Measurements from ENCODE around the gene HOXB8.

The HOXB8 gene

GRCh38 chr17:48569674-48570324 is 45.3 kb downstream of the HOXB8 start:
- DNase-seq: no peak

- no peak for DNase-seq
Measured at GRCh38 chr17:48569240-48569582, 45.9 kb downstream of the HOXB8 start.

DNA sequence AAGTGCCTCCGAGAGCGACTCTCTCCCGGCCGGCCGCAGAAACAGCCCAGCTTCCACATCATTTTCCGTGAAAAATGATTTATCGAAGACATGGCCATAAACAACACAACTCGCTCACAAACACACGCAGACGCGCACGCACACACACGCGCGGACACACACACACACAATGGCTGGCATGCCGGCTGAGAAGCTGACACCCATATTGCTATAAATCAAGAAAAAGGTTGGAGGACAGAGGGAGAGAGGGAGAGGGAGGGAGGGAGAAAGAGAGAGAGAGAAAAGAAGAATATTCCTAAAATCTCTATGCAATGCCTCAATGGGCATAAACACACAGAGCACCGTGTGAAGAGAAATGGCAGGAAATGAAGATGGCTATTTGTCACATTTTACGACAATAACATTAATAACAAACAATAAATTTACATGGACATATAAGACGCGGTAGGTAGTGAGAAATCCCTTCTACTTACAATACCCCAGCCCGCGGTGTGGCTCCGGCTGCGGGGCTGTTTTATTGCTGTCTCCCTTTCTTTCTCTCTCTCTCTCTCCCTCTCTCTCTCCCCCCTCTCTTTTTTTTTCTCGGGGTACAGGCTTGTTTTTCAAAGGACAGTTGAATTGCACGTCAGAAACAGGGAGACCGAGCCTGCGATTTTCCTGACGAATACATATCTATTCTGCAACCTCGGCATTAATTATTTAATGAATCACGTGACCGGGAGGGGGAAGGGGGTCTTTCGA is 46.4 kb downstream of the HOXB8 start:
- DNase-seq: no peak

DNA sequence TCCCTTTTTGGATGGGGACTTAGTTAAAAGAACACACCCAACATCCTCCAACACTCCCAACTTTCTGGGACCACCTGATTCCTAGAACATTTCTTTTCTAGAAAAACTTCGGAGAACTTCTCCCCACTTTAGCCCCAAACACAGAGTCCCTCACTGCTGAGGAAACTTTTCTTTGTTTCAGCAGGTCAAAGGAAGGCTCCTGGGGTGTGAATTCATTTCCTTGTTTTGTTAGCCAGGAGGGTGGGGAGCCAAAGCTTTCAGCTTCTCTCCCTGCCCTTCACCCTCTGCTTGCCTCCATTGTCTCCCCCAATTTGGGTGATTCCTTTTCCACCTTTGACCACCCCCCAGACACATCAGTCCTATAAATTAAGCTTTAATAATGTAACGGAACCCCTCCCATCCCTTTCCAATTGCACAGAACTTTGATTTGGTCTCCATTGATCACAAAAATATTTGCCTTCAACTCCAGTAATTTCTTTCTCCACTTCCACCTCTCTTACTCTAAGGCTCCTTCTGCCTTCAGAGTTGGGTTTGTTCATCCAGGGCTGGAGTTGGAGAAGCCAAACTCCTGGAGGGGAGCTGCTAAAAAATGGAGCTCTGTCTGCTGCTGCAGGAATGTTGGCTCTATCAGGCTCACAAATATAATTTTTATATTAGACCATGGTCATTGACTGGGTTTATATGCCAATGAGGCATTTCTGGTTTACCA is 47.3 kb downstream of the HOXB8 start:
- no peak for DNase-seq

- DNase-seq: no peak
Measured at GRCh38 chr17:48567209-48567608, 47.9 kb downstream of the HOXB8 start.

- no peak for DNase-seq
Measured at GRCh38 chr17:48566717-48567116, 48.4 kb downstream of the HOXB8 start.

GRCh38 chr17:48565925-48566710 is 49.0 kb downstream of the HOXB8 start:
- DNase-seq: no peak

GRCh38 chr17:48565022-48565554 is 50.0 kb downstream of the HOXB8 start:
- DNase-seq: no peak

DNA sequence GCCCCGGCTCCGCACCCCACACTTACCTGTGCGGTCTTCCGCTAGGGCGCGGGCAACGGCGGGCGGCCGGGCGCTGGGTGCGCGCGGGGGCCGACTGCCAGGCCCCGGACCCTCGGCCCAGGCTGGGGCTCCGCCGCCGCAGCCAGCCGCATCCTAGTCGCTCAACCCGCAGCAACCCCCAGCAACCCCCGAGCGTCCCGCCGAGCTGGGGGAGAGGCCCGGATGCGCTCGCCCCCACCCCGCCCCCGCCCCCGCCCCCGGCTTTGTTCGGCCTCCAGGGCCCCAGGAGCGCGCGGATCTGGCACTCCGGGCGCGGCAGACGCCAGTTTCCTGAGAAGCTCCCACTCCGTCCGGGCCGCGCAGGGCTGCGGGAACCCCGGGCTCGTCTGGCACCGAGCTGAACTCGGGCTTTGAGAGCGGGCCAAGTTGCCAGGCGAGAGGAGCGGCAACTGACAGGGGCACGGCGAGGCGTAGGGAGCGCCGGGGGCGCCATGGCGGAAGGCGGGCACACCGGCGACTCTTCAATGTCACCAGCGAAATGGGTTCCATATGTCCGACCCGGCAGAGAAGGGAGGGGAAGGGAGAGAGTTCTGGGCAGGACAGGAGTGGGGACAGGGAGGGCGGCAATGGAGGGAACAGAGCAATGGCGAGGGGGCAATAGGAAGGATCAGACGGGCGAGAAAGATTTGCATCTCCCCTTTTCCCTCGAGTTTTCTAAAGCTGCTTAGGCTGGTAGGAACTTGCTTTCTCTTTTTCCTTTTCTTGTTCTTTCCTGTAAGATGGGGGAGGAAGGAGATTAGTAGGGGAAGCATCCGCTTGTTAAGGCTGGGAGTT is 50.7 kb downstream of the HOXB8 start:
- no peak for DNase-seq

GRCh38 chr17:48563867-48564187 is 51.3 kb downstream of the HOXB8 start:
- DNase-seq: no peak

DNA sequence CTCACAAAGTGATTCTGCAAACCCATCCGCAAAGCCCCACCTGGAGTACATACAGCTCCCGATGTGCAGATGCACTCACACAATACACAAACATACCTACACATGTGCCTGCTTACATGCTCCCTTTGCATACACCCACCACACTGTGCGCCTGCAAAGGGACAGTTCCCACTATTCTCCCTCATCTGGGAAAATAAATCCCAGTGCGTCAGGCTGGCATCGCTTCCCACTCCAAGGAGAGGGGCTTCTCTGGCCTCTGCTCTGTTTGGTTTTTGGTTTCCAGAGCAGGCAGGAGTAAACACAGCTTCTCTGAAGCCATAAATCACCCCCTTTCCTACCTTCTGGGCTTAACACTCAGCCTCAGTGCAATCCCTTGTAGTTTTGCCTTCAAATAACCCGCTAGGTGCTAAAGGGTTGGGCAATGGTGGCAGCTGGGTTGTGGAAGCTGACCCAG is 51.7 kb downstream of the HOXB8 start:
- peak; percentile 69 for DNase-seq

GRCh38 chr17:48562934-48563333 is 52.2 kb downstream of the HOXB8 start:
- DNase-seq: no peak
